Osteoblast (primary cell): ENCODE measurements around the gene POC1B. TPM values are rescaled to one million over a fixed set of nuclear protein-coding genes. Genes with fewer than 3 reads are reported as not detected.

Source experiments
- DNase-seq: peaks from one replicate; pipeline ENCODE4 v3.0.0; 2011; ENCODE audit warnings: low spot score, mixed read lengths; ENCODE audit not compliant: insufficient read length; ENCODE audit errors: missing footprints
- H2AFZ ChIP-seq: 2 replicates; pipeline ENCODE4 v1.6.0; 2011; ENCODE audit warnings: mild to moderate bottlenecking, low read length
- H3K27ac ChIP-seq: 2 replicates; pipeline ENCODE4 v1.5.1; 2011; ENCODE audit warnings: mild to moderate bottlenecking, low read depth, low read length, moderate library complexity
- H3K27me3 ChIP-seq: 2 replicates; pipeline ENCODE4 v1.6.0; 2012; ENCODE audit warnings: mild to moderate bottlenecking, control low read depth, inconsistent platforms, low read length, moderate library complexity; ENCODE audit not compliant: insufficient read depth
- H3K36me3 ChIP-seq: 2 replicates; pipeline ENCODE4 v1.5.1; 2011; ENCODE audit warnings: mild to moderate bottlenecking, low read length, control low read depth, moderate library complexity; ENCODE audit not compliant: insufficient read depth
- H3K4me1 ChIP-seq: 2 replicates; pipeline ENCODE4 v1.5.1; 2011; ENCODE audit warnings: mild to moderate bottlenecking, low read length, control low read depth, moderate library complexity; ENCODE audit not compliant: insufficient read depth
- H3K4me2 ChIP-seq: 2 replicates; pipeline ENCODE4 v1.6.0; 2011; ENCODE audit warnings: mild to moderate bottlenecking, low read length; ENCODE audit not compliant: insufficient read depth
- H3K4me3 ChIP-seq: fragments of 200-600 bp; sonication (generic); 3 replicates; pipeline ENCODE4 v1.5.1; 2012; ENCODE audit warnings: mild to moderate bottlenecking, low read length, inconsistent platforms; ENCODE audit not compliant: insufficient read depth
- H3K79me2 ChIP-seq: 2 replicates; pipeline ENCODE4 v1.6.0; 2012; ENCODE audit warnings: mild to moderate bottlenecking, low read length, control low read depth, inconsistent platforms; ENCODE audit not compliant: insufficient read depth
- H3K9me3 ChIP-seq: 2 replicates; pipeline ENCODE4 v1.5.1; 2011; ENCODE audit warnings: low read depth, low read length, control low read depth
- H4K20me1 ChIP-seq: 2 replicates; pipeline ENCODE4 v1.6.0; 2012; ENCODE audit warnings: mild to moderate bottlenecking, low read length, control low read depth; ENCODE audit not compliant: insufficient read depth
- total RNA-seq: library from RNA; depleted of rRNA; stranded (reverse); fragments of >200 nt; gene quantifications from 2 replicates; pipeline ENCODE4 v1.2.3, GENCODE V29; 2012
- TF ChIP-seq, protein P1 (sequence below): IDR thresholded peaks from 2 replicates; pipeline ENCODE4 v1.5.1; 2011; ENCODE audit warnings: mild to moderate bottlenecking, low read depth, low read length, moderate library complexity; ENCODE audit errors: extremely low read depth

POC1B gene
- total RNA-seq, 1 donor, result 10.9 TPM

DNA sequence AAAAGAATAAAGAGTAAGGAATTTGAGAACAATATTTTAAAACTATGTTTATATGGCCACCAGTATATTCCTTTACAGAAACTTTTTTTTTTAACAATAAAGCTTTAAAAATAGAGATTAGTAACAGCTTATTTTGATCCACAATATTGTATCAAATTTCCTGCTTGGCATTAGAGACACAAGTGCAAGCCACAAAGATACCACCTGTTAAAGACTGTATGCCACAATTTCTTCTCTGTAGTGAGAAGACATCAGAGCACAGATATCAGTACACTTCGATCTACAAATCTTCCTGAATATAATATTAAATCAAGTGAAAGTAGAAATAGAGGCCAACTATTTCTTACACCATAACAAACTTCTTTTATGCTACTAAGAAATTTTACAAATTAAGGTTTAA is 69.3 kb downstream of the POC1B start:
- Histone ChIP-seq H4K20me1 (no peaks in the 10 kb centered on the region), H3K27ac (no peak overlapping the region), H3K9me3 (no peaks in the 10 kb centered on the region), H3K4me1 (peaks cover 33% of the 10 kb centered on the region), H3K79me2 (no peaks in the 10 kb centered on the region), H3K27me3 (no peaks in the 10 kb centered on the region), H3K4me2 (no peak overlapping the region), H2AFZ (no peak overlapping the region), H3K36me3 (no peaks in the 10 kb centered on the region), H3K4me3 (no peak overlapping the region)
- TF ChIP-seq, protein P1, sequence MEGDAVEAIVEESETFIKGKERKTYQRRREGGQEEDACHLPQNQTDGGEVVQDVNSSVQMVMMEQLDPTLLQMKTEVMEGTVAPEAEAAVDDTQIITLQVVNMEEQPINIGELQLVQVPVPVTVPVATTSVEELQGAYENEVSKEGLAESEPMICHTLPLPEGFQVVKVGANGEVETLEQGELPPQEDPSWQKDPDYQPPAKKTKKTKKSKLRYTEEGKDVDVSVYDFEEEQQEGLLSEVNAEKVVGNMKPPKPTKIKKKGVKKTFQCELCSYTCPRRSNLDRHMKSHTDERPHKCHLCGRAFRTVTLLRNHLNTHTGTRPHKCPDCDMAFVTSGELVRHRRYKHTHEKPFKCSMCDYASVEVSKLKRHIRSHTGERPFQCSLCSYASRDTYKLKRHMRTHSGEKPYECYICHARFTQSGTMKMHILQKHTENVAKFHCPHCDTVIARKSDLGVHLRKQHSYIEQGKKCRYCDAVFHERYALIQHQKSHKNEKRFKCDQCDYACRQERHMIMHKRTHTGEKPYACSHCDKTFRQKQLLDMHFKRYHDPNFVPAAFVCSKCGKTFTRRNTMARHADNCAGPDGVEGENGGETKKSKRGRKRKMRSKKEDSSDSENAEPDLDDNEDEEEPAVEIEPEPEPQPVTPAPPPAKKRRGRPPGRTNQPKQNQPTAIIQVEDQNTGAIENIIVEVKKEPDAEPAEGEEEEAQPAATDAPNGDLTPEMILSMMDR, result no peak
- no peak for DNase-seq

DNA sequence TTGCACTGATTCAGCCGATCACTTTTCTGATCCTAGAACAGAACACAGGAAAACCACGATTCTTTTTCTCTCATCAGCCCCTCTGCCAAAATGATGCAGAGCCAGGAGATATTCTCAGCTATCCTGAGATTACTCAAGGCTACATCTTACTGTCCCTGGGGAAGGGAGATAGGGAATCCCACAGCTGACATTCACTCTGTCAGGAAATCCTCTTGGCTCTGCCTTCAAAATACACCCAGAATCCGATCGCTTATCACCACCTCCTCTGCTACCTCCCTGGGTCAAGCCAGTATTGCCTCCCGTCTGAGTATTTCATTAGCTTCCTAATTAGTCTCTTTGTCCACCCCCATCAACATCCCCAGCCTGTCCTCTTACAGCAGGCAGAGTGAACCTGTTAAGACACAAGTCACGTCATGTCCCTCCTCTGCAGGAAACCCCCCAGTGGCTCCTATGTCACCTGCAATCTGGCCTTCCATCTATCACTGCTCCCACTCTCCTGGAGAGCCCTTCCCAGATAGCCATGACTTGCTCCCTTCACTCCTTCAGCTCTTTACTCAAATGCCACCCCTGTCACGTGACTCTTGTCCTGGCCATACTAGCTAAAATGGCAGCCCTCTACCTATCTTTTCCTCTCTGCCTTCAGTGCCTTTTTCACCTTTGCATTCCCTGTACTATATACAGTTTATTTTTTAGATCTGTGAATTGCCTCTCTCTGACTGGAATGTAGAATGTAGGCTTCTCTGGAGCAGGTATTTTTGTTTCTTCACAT is 71.6 kb downstream of the POC1B start:
- no peaks in the 10 kb centered on the region for H3K36me3 ChIP-seq
- no peaks in the 10 kb centered on the region for H3K79me2 ChIP-seq
- DNase-seq, result no peak
- H3K9me3 ChIP-seq, result no peaks in the 10 kb centered on the region
- no peak overlapping the region for H2AFZ ChIP-seq
- no peak overlapping the region for H3K4me3 ChIP-seq
- TF ChIP-seq, protein P1, result no peak
- no peaks in the 10 kb centered on the region for H3K27me3 ChIP-seq
- H4K20me1 ChIP-seq, result no peaks in the 10 kb centered on the region
- H3K4me2 ChIP-seq, result peak overlapping the region; percentile 7
- H3K4me1 ChIP-seq, result peaks cover 40% of the 10 kb centered on the region
- H3K27ac ChIP-seq, result peak overlapping the region; percentile 95

DNA sequence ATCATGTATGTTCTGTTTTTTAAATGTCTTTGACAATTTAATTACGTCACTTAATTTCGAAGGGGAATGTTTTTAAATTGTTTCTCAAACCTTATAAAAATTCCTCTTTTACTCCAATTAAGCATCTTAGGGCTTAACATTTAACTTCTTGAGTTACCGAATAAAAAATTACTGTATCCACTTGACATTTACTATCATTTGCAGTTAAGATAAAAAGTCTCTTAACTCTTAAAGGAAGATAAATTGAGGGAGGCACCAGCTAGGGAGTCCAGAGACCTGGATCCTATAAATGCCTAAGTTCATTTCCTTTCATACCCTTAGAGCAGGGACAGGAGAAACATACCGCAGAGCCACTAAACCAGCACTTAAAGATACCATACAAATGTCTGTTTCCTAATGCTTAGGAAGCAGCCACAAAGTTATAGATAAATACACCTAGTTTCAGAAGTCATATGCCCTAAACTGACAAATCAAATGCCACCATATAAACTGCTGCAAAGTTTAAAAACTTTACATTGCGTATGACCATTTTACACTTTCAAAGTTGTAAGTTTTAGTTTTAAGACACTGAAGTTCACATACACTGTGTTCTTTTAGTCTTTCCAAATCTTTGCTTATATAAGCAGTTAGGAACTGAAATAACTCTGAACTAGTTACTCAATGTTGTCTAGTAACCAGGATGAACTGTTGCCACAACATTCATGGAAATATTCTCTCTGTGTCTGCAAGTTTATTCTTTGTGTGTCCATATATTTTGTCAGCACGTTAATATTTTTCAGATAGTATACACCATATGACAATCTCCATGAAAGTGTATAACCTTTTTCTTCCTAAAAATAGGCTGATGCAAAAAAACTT is 72.5 kb downstream of the POC1B start:
- Histone ChIP-seq H3K27ac (peak overlapping the region; percentile 95), H3K4me2 (peak overlapping the region; percentile 7), H2AFZ (no peak overlapping the region), H3K36me3 (no peaks in the 10 kb centered on the region), H3K4me1 (peaks cover 44% of the 10 kb centered on the region), H3K9me3 (no peaks in the 10 kb centered on the region), H3K27me3 (no peaks in the 10 kb centered on the region), H4K20me1 (no peaks in the 10 kb centered on the region), H3K4me3 (no peak overlapping the region), H3K79me2 (no peaks in the 10 kb centered on the region)
- TF ChIP-seq, protein P1, result no peak
- no peak for DNase-seq

DNA sequence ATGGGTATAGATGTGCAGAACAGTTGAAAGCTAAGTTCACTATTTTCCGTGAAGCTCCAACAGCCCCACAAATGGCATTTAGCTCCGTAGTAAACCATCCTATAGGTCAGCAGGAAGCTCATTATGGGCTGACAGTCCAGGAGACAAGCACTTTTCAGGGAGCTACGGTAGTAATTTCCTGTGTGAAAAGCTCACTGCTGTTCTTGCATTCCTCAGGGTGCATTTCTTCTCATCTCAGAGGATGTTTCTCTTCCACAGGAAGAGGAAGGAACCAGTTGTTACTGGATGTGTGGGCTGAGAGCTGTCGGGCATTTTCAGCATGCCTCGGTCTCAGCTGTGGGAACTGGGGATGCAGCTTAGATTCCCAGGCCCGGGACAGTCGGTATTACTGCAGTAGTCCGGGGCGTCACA is 74.0 kb downstream of the POC1B start:
- Histone ChIP-seq H3K9me3 (no peaks in the 10 kb centered on the region), H3K79me2 (no peaks in the 10 kb centered on the region), H3K27ac (peak overlapping the region; percentile 95), H2AFZ (peak overlapping the region; percentile 79), H4K20me1 (no peaks in the 10 kb centered on the region), H3K4me1 (peaks cover 44% of the 10 kb centered on the region), H3K4me3 (peak overlapping the region; percentile 16), H3K36me3 (no peaks in the 10 kb centered on the region), H3K27me3 (no peaks in the 10 kb centered on the region), H3K4me2 (peak overlapping the region; percentile 42)
- DNase-seq, result peak; percentile 69
- TF ChIP-seq, protein P1, result no peak
